K562 (cell line): ENCODE data around the gene MICU2. TPM values are rescaled to one million over a fixed set of nuclear protein-coding genes. Genes with fewer than 3 reads are reported as not detected.

Source experiments
- ATAC-seq: fragments of 200-7000 bp; cut with Tn5 transposase; 3 replicates; pipeline ENCODE4 v1.9.1; 2020; ENCODE audit warnings: moderate library complexity
- BruUV-seq: library from RNA; stranded (reverse); fragments of 400-500 nt; replicated peaks from 2 replicates; lab custom pipeline; 2021; lab: Mats Ljungman, UMichigan
- CTCF ChIA-PET: fragments of 300-600 bp; formaldehyde crosslinking; extraction: SDS; loops from one replicate; lab custom pipeline; 2021; ENCODE audit warnings: low intra/inter-chr PET ratio; lab: Yijun Ruan, JAX
- POLR2A ChIA-PET: fragments of 300-600, 350-650 bp; sonication (Branson Sonifier 250); formaldehyde crosslinking; extraction: SDS; loops from one replicate; lab custom pipeline; 2021; ENCODE audit warnings: antibody characterized with exemption, inconsistent platforms; lab: Yijun Ruan, JAX
- DNase-seq, 4 experiments: peaks; one replicate each; pipeline versions ENCODE4 v3.0.0 to v3.0.0-alpha.2; 2011 to 2018; ENCODE audit warnings: low spot score in 3 of 4, mixed read lengths in 3 of 4; ENCODE audit errors: extremely low read depth in 1 of 4
- FAIRE-seq: peaks from 2 replicates; lab custom pipeline; 2011; peaks lifted over from hg19 to GRCh38; lab: Jason Lieb, UNC
- H2AFZ ChIP-seq: 2 replicates; pipeline ENCODE4 v1.6.0; 2011; ENCODE audit warnings: low read depth, low read length, control low read depth, inconsistent platforms
- H3K27ac ChIP-seq: fragments of 200-600 bp; 3 replicates; pipeline ENCODE4 v1.8.0; 2011; ENCODE audit warnings: low read depth, mild to moderate bottlenecking, control low read depth, inconsistent platforms, low read length, moderate library complexity, mixed read lengths; ENCODE audit errors: extremely low read depth
- H3K27me3 ChIP-seq, 2 experiments: fragments of 300-600 bp in 1 of 2; 2 replicates in 1 of 2; 3 replicates in 1 of 2; pipeline versions ENCODE4 v1.6.0 to v1.8.0; 2011; ENCODE audit warnings: inconsistent platforms in 2 of 2, low read length in 2 of 2, mild to moderate bottlenecking in 1 of 2, mixed read lengths in 1 of 2, moderate library complexity in 1 of 2; ENCODE audit not compliant: control insufficient read depth in 2 of 2, insufficient read depth in 2 of 2
- H3K36me3 ChIP-seq: fragments of 300-600 bp; 3 replicates; pipeline ENCODE4 v1.8.0; 2011; ENCODE audit warnings: mild to moderate bottlenecking, low read length, inconsistent platforms; ENCODE audit not compliant: control insufficient read depth, insufficient read depth
- H3K4me1 ChIP-seq, 2 experiments: fragments of 200-600 bp in 1 of 2; replicated peaks in 1 of 2; 2 replicates in 1 of 2; 3 replicates in 1 of 2; pipeline versions ENCODE4 v1.5.1 to v1.8.0; 2011; ENCODE audit warnings: inconsistent platforms in 2 of 2, low read length in 2 of 2, mild to moderate bottlenecking in 1 of 2, mixed read lengths in 1 of 2, moderate library complexity in 1 of 2; ENCODE audit not compliant: control insufficient read depth in 2 of 2, insufficient read depth in 2 of 2
- H3K4me2 ChIP-seq: 2 replicates; pipeline ENCODE4 v1.6.1; 2011; ENCODE audit warnings: low read length, control low read depth, inconsistent platforms, mixed read lengths; ENCODE audit not compliant: insufficient read depth
- H3K4me3 ChIP-seq: fragments of 200-600 bp; sonication (generic), shearing (Covaris generic); 2 replicates; pipeline ENCODE4 v1.5.1; 2016; ENCODE audit warnings: control low read depth, inconsistent platforms
- H3K79me2 ChIP-seq: fragments of 200-600 bp; 3 replicates; pipeline ENCODE4 v1.8.0; 2011; ENCODE audit warnings: low read length, inconsistent platforms; ENCODE audit not compliant: control insufficient read depth, insufficient read depth
- H3K9ac ChIP-seq, 2 experiments: 2 replicates each; pipeline versions ENCODE4 v1.6.0 to v1.6.1; 2011; ENCODE audit warnings: low read depth in 2 of 2, low read length in 2 of 2, control low read depth in 1 of 2, inconsistent platforms in 1 of 2, mild to moderate bottlenecking in 1 of 2, mixed read lengths in 1 of 2; ENCODE audit not compliant: insufficient read depth in 1 of 2
- H3K9me1 ChIP-seq: one replicate; pipeline ENCODE4 v1.6.0; 2011; ENCODE audit warnings: inconsistent platforms, mild to moderate bottlenecking, low read length, moderate library complexity; ENCODE audit not compliant: control insufficient read depth, insufficient read depth
- H3K9me3 ChIP-seq: replicated peaks from 2 replicates; pipeline ENCODE4 v1.5.1; 2011; ENCODE audit warnings: low read depth, low read length, inconsistent platforms; ENCODE audit not compliant: control insufficient read depth, insufficient read depth
- H4K20me1 ChIP-seq: replicated peaks from 2 replicates; pipeline ENCODE4 v1.6.1; 2011; ENCODE audit warnings: low read length, inconsistent platforms, mixed read lengths; ENCODE audit not compliant: control insufficient read depth, insufficient read depth
- ARID1B ChIP-seq: fragments of 450-650 bp; IDR thresholded peaks from 2 replicates; pipeline ENCODE4 v1.6.1; 2016; ENCODE audit warnings: antibody characterized with exemption, mild to moderate bottlenecking, inconsistent platforms
- CREB3 ChIP-seq: fragments of 450-650 bp; conservative IDR thresholded peaks from 2 replicates; pipeline ENCODE4 v1.6.1; 2016; ENCODE audit warnings: missing genetic modification characterization, low read depth, mild to moderate bottlenecking, missing compliant biosample characterization, moderate library complexity
- EHMT2 ChIP-seq: fragments of 450-650 bp; IDR thresholded peaks from 2 replicates; pipeline ENCODE4 v1.6.1; 2018; ENCODE audit warnings: antibody characterized with exemption
- MYC ChIP-seq, 2 experiments: fragments of 250-450 bp in 1 of 2; sonication (Bioruptor Pico) in 1 of 2; IDR thresholded peaks; 2 replicates each; pipeline versions ENCODE4 v1.5.1 to v1.6.1; 2012 to 2021; ENCODE audit warnings: low read depth in 2 of 2, borderline replicate concordance in 1 of 2, improper control_type of control experiment in 1 of 2, low read length in 1 of 2, mild to moderate bottlenecking in 1 of 2, moderate library complexity in 1 of 2
- NR3C1 ChIP-seq: sonication (generic); formaldehyde crosslinking; IDR thresholded peaks from 2 replicates; pipeline ENCODE4 v1.8.1; 2022; ENCODE audit warnings: missing genetic modification reagents
- PBX2 ChIP-seq, 2 experiments: IDR thresholded peaks in 1 of 2; conservative IDR thresholded peaks in 1 of 2; 2 replicates each; pipeline ENCODE4 v1.6.1; 2016; ENCODE audit warnings: low read depth in 2 of 2, mild to moderate bottlenecking in 1 of 2, missing compliant biosample characterization in 1 of 2, missing genetic modification characterization in 1 of 2, moderate library complexity in 1 of 2
- PTTG1 ChIP-seq: fragments of 450-650 bp; IDR thresholded peaks from 2 replicates; pipeline ENCODE4 v1.6.1; 2016; ENCODE audit warnings: low read depth, mild to moderate bottlenecking, missing genetic modification characterization, missing compliant biosample characterization
- RBM39 ChIP-seq: fragments of 200-400 bp; formaldehyde crosslinking; optimal IDR thresholded peaks from 2 replicates; pipeline ENCODE3; 2018; ENCODE audit warnings: low read depth, low read length
- ZNF444 ChIP-seq: fragments of 250-450 bp; sonication (Bioruptor Pico); IDR thresholded peaks from 2 replicates; pipeline ENCODE4 v1.4.0; 2020; ENCODE audit warnings: mild to moderate bottlenecking, moderate library complexity
- WGBS: fragments of 100-300 bp; shearing (Covaris generic); methylation state at CpG from one replicate; pipeline ENCODE4 v1.1.6; 2016; ENCODE audit warnings: low coverage, mixed read lengths; ENCODE audit not compliant: insufficient coverage; ENCODE audit errors: missing lambda C conversion rate; 5-methylcytosine and 5-hydroxymethylcytosine counted together
- in situ Hi-C: fragments of 300-500 bp; cut with MboI; formaldehyde crosslinking; loops from 4 replicates; pipeline ENCODE4 v1.15.0; 2018; ENCODE audit warnings: inconsistent platforms, mixed read lengths
- intact Hi-C: fragments of 100-400 bp; cut with micrococcal nuclease; formaldehyde crosslinking; loops from 2 replicates; pipeline ENCODE4 v1.14.2; 2022
- polyA plus RNA-seq, 8 experiments: library from polyadenylated mRNA; depleted of rRNA in 4 of 8; stranded (reverse) in 5 of 8; unstranded in 3 of 8; fragments of >200 nt; fragmentation: Nextera tagmentation in 2 of 8; fragmentation: Illumina TruSeq in 1 of 8; extraction: Ambion mirVana in 2 of 8; extraction: Trizol in 1 of 8; gene quantifications; 2 replicates each; pipeline versions ENCODE4 v1.2.1 to v1.2.3, GENCODE V29; 2011 to 2014; ENCODE audit warnings: inconsistent platforms in 1 of 8, missing spikeins in 1 of 8
- total RNA-seq, 7 experiments: library from RNA; depleted of rRNA in 6 of 7; stranded (reverse); fragments of >200 nt in 6 of 7; fragmentation: Illumina TruSeq in 2 of 7; extraction: Trizol in 2 of 7; gene quantifications; 2 replicates each; pipeline versions ENCODE4 v1.2.1 to v1.2.3, GENCODE V29; 2011 to 2021; ENCODE audit warnings: low replicate concordance in 1 of 7

MICU2 gene
- total and polyA plus RNA-seq, 9 of the 15 experiments (the other 6 are each of a cell fraction or from before 2014, with no cell fraction given) = 9.1 to 41.8 (median 33.4) TPM

GRCh38 chr13:21594715-21595545, 9.0 kb downstream of the MICU2 start:
- Histone ChIP-seq H3K9ac (no peak overlapping the region), H3K27ac (no peak overlapping the region), H4K20me1 (0 out of 2 replicates have a peak, but pooled peaks cover 3% of the 10 kb centered on the region), H3K79me2 (peaks cover 41% of the 10 kb centered on the region), H3K9me3 (no peaks in the 10 kb centered on the region), H3K36me3 (no peaks in the 10 kb centered on the region), H3K4me2 (no peak overlapping the region), H2AFZ (no peak overlapping the region), H3K4me1 (no peaks in the 10 kb centered on the region), H3K9me1 (no peaks in the 10 kb centered on the region), H3K4me3 (no peak overlapping the region), H3K27me3 (no peaks in the 10 kb centered on the region)
- ATAC-seq (no peak), DNase-seq (no peak), FAIRE-seq (no peak)
- 36% methylated on average over 2 of the region's 3 CpGs for WGBS
- intact Hi-C loops = no loop called here
- in situ Hi-C loops = no loop called here
- no peak for TF ChIP-seq ZNF444 (CRISPR knock-in tag)
- no peak for TF ChIP-seq PBX2 (CRISPR knock-in tag; IDR thresholded peaks at IDR 0.05; ENCODE audit: low read depth)
- TF ChIP-seq PBX2 (tag; conservative IDR thresholded peaks at IDR 0.05; ENCODE audit: low read depth) = no peak
- no peak for TF ChIP-seq MYC (IDR thresholded peaks at IDR 0.05; ENCODE audit: low read depth, low read length)
- no peak for TF ChIP-seq MYC (CRISPR knock-in tag; IDR thresholded peaks at IDR 0.05; ENCODE audit: borderline replicate concordance, low read depth)
- no peak for TF ChIP-seq PTTG1 (tag)
- no peak for TF ChIP-seq RBM39
- TF ChIP-seq EHMT2 = no peak
- no peak for TF ChIP-seq NR3C1 (CRISPR knock-in tag)
- no peak for TF ChIP-seq CREB3 (tag)
- TF ChIP-seq ARID1B = no peak
- ChIA-PET POLR2A (interaction anchor here (1.3 kb wide), 1 partner anchor 19 kb away, joined by 3 read pairs; no protein-coding TSS in a partner anchor), CTCF (no interaction called here)
- no TSS peak for BruUV-seq
